ENCODE measurements around the gene LRP1B.

- TF ChIP-seq EZH2phosphoT487 (IDR thresholded peaks at IDR 0.05; ENCODE audit: insufficient read depth, low read depth) = no peak
- TF ChIP-seq EZH2 (IDR thresholded peaks at IDR 0.05; ENCODE audit: insufficient read depth, poor library complexity, severe bottlenecking) = no peak
Observed at GRCh38 chr2:141529659-141530058, 601.2 kb downstream of the LRP1B start.
